T-helper 2 cell treated with Interferon-gamma antibody and Interleukin-4, amounts not matched to agents 5 μg/mL and 100 μg/mL, for 36 hours (primary cell): ENCODE data around the gene KRTAP12-3.
"Not testable (repeated sequence)": the region's sequence is repeated elsewhere in the genome, so short reads cannot be mapped to it uniquely, and the experiment has no call there.

Experiments
- DNase-seq: peaks from one replicate; pipeline ENCODE4 v3.0.0; 2021; ENCODE audit warnings: low spot score
- H3K27ac Mint-ChIP-seq: one replicate; pipeline ENCODE4 v1.8.0; 2021; ENCODE audit warnings: mild to moderate bottlenecking, mixed read lengths
- H3K27me3 Mint-ChIP-seq: one replicate; pipeline ENCODE4 v1.8.0; 2021; ENCODE audit warnings: low read depth, mixed read lengths
- H3K36me3 Mint-ChIP-seq: one replicate; pipeline ENCODE4 v1.8.0; 2021; ENCODE audit warnings: low read depth, mixed read lengths
- H3K4me1 Mint-ChIP-seq: one replicate; pipeline ENCODE4 v1.8.0; 2021; ENCODE audit warnings: low read depth, mixed read lengths
- H3K4me3 Mint-ChIP-seq: one replicate; pipeline ENCODE4 v1.8.0; 2022; ENCODE audit warnings: mild to moderate bottlenecking, moderate library complexity, mixed read lengths
- H3K9me3 Mint-ChIP-seq: one replicate; pipeline ENCODE4 v1.8.0; 2021; ENCODE audit warnings: mixed read lengths

KRTAP12-3 gene, protein sequence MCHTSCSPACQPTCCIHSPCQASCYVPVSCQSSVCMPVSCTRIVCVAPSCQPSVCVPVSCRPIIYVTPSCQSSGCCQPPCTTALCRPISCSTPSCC

GRCh38 chr21:44657635-44658540 lies at the start of gene KRTAP12-3:
Gene KRTAP12-3, plus strand, starts transcription at chr21:44657932. Its CDS starts 48 bp downstream, at chr21:44657980.
- peak within 1 kb of the TSS; percentile 93 for H3K27ac Mint-ChIP-seq
- H3K4me3 Mint-ChIP-seq = peak within 1 kb of the TSS; percentile 70
- peaks cover 36% of the 10 kb centered on the region for H3K9me3 Mint-ChIP-seq
- DNase-seq = peak; percentile 14
- H3K36me3 Mint-ChIP-seq = peaks cover 37% of the 10 kb centered on the region
- peaks cover 46% of the 10 kb centered on the region for H3K4me1 Mint-ChIP-seq
- peaks cover 13% of the 10 kb centered on the region for H3K27me3 Mint-ChIP-seq

DNA sequence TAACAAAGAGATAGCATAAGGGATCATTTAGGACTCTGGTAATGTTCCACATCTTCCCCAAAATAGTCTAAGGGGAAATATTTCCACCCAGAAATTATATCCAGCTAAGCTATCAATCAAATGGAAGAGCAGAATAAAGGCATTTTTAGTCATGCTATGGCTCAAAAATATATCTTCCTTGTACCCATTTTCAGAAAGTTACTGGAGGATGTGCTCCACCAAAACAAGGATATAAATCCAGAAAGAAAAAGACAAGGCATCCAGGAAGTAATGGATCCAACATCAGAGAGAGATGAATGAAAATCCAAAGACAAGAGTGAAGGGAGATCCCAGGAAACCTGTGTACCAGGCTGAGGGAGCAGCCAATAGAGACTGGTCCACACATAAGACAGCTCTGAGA lies 48.5 kb upstream of the KRTAP12-3 start:
- Mint-ChIP-seq H3K4me1 (no peaks in the 10 kb centered on the region), H3K27me3 (peaks cover 12% of the 10 kb centered on the region), H3K4me3 (no peak overlapping the region), H3K9me3 (peaks cover 31% of the 10 kb centered on the region), H3K27ac (no peak overlapping the region), H3K36me3 (no peaks in the 10 kb centered on the region)
- DNase-seq = no peak

DNA sequence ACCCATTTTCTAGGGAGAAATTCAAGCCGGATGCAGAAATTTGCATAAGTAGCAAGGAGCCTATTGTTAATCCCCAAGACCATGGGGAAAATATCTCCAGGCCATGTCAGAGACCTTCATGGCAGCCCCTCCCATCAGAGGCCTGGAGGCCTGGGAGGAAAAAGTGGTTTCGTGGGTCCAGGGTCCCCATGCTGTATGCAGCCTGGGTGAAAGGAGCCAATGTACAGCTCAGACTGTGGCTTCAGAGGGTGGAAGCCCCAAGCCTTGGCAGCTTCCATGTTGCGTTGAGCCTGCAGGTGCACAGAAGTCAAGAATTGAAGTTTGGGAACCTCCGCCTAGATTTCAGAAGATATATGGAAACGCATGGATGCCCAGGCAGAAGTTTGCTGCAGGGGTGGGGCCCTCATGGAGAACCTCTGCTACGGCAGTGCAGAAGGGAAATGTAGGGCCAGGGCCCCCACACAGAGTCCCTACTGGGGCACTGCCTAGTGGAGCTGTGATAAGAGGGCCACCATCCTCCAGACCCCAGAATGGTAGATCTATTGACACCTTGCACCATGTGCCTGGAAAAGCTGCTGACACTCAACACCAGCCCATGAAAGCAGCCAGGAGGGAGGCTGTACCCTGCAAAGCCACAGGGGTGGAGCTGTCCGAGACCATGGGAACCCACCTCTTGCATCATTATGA lies 47.4 kb upstream of the KRTAP12-3 start:
- DNase-seq, H3K27me3 Mint-ChIP-seq, H3K27ac Mint-ChIP-seq, H3K4me1 Mint-ChIP-seq, H3K4me3 Mint-ChIP-seq, H3K36me3 Mint-ChIP-seq: not testable (repeated sequence)
- peaks cover 31% of the 10 kb centered on the region for H3K9me3 Mint-ChIP-seq

DNA sequence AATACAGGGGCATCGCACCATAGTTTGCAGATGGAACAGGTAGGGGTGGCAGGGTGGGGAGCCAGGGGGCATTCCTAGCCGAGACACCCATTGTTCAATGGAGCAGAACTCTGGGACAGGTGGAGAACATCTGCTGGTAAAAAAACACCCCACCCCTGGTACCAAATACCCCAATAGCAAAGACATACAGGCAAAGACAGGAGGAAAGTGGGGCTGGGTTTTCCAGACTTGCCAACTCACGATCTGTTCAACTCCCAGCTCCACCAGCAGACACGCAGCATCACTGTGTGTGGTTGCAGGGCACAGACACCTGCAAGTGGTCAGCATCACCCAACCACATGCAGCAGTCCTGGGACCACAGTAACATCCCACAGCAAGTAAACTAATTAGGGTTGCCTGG lies 46.2 kb upstream of the KRTAP12-3 start:
- no peaks in the 10 kb centered on the region for H3K36me3 Mint-ChIP-seq
- no peaks in the 10 kb centered on the region for H3K4me1 Mint-ChIP-seq
- no peak for DNase-seq

DNA sequence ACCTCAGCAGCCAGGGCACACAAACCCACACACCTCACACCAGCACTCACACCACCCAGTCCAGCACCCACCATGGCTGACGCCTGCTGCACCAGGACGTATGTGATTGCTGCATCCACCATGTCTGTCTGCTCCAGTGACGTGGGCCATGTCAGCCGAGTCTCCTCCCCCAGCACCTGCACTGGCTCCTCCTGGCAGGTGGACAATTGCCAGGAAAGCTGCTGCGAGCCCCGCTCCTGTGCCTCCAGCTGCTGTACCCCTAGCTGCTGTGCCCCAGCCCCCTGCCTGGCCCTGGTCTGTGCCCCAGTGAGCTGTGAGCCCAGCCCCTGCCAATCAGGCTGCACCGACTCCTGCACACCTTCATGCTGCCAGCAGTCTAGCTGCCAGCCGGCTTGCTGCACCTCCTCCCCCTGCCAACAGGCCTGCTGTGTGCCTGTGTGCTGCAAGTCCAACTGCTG lies 45.7 kb upstream of the KRTAP12-3 start, which contains the start of gene KRTAP10-8:
Gene KRTAP10-8, plus strand, starts transcription at position 51 of the 458 bp plus-strand sequence. Its CDS starts 22 bp downstream, at position 73.
- Mint-ChIP-seq H3K9me3 (peaks cover 31% of the 10 kb centered on the region), H3K4me3 (no peak within 1 kb of the TSS), H3K4me1 (no peaks in the 10 kb centered on the region), H3K27me3 (no peaks in the 10 kb centered on the region), H3K36me3 (no peaks in the 10 kb centered on the region), H3K27ac (no peak within 1 kb of the TSS)
- no peak for DNase-seq

More for the DNA sequence above, 46.2 kb upstream of the KRTAP12-3 start:
- Mint-ChIP-seq H3K4me3 (no peak overlapping the region), H3K27me3 (no peaks in the 10 kb centered on the region), H3K27ac (no peak overlapping the region), H3K9me3 (peaks cover 31% of the 10 kb centered on the region)

GRCh38 chr21:44612669-44613229 lies 45.0 kb upstream of the KRTAP12-3 start:
- Mint-ChIP-seq H3K9me3 (peaks cover 31% of the 10 kb centered on the region), H3K27me3 (no peaks in the 10 kb centered on the region), H3K4me1 (no peaks in the 10 kb centered on the region), H3K36me3 (no peaks in the 10 kb centered on the region), H3K4me3 (no peak overlapping the region), H3K27ac (no peak overlapping the region)
- DNase-seq = no peak

DNA sequence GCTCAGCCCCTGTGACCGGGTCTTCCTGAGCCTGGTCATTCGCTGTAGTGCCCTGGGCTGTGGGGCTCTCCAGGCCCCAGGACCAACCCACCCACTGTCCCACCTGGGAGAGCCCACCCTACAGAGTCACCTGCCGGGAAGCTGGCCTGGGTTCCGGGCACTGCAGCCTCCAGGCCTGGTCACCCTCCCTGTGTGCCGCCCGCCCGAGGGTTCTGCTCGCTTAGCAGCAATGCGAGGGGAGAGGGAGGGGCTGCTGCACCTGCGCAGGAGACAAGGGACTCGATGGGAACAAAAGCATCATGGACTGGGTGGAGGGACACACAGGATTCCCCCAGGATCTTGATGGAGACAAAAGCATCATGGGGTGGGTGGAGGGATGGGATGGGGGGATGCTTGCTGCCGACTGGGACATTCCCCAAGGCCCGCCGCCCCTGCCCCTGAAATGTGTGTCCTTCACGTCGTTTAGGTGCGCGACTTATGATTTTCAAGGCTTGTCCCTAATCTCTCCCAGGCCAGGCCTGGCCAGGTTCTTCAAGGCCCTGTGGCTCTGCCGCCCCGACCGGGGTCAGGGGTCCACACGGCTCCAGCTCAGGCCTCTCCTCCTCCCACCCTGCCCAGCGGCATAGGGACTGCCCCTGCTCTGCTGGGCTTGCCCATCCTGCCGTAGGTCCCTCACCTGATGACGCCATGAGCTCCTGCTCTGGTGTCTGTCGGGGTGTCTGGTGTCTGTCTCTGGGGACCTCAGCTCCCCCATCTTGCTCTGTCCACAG lies 44.2 kb upstream of the KRTAP12-3 start:
- peaks cover under 1% of the 10 kb centered on the region for H3K4me1 Mint-ChIP-seq
- H3K27ac Mint-ChIP-seq = no peak overlapping the region
- DNase-seq = no peak
- no peaks in the 10 kb centered on the region for H3K27me3 Mint-ChIP-seq
- no peak overlapping the region for H3K4me3 Mint-ChIP-seq
- H3K36me3 Mint-ChIP-seq = peaks cover 4% of the 10 kb centered on the region
- peaks cover 37% of the 10 kb centered on the region for H3K9me3 Mint-ChIP-seq

- H3K9me3 Mint-ChIP-seq = peaks cover 38% of the 10 kb centered on the region
- DNase-seq = no peak
- H3K27me3 Mint-ChIP-seq = no peaks in the 10 kb centered on the region
- no peak overlapping the region for H3K4me3 Mint-ChIP-seq
- peaks cover 7% of the 10 kb centered on the region for H3K4me1 Mint-ChIP-seq
- H3K27ac Mint-ChIP-seq = no peak overlapping the region
- peaks cover 10% of the 10 kb centered on the region for H3K36me3 Mint-ChIP-seq
Measured at GRCh38 chr21:44614161-44614631, 43.5 kb upstream of the KRTAP12-3 start.

DNA sequence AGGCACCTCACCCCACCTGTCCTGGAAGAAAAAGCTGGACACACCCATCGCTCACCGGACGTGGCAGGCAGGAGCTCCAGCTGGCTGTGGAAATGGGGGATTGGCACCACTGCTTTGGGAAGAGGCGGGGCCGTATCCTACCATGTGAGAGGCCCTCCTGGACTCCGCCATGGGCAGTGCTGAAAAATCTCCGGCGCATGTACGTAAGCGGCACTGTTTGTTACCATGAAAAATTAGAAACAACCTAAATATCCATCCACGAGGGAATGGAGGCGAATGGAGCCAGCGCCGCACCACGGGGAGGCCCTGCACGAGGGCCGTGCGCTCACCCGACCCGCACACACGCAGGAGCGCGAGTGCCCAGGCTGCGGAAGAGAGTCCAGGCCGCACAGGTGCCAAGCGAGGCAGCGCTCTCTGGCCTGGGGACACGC lies 42.8 kb upstream of the KRTAP12-3 start:
- Mint-ChIP-seq H3K9me3 (peaks cover 38% of the 10 kb centered on the region), H3K4me3 (no peak overlapping the region), H3K36me3 (peaks cover 18% of the 10 kb centered on the region), H3K4me1 (peaks cover 9% of the 10 kb centered on the region), H3K27me3 (no peaks in the 10 kb centered on the region), H3K27ac (no peak overlapping the region)
- DNase-seq = no peak

GRCh38 chr21:44615466-44615865 lies 42.3 kb upstream of the KRTAP12-3 start:
- no peaks in the 10 kb centered on the region for H3K27me3 Mint-ChIP-seq
- no peak for DNase-seq
- H3K36me3 Mint-ChIP-seq = peaks cover 20% of the 10 kb centered on the region
- H3K4me1 Mint-ChIP-seq = peaks cover 9% of the 10 kb centered on the region
- no peak overlapping the region for H3K27ac Mint-ChIP-seq
- peaks cover 39% of the 10 kb centered on the region for H3K9me3 Mint-ChIP-seq
- H3K4me3 Mint-ChIP-seq = no peak overlapping the region

DNA sequence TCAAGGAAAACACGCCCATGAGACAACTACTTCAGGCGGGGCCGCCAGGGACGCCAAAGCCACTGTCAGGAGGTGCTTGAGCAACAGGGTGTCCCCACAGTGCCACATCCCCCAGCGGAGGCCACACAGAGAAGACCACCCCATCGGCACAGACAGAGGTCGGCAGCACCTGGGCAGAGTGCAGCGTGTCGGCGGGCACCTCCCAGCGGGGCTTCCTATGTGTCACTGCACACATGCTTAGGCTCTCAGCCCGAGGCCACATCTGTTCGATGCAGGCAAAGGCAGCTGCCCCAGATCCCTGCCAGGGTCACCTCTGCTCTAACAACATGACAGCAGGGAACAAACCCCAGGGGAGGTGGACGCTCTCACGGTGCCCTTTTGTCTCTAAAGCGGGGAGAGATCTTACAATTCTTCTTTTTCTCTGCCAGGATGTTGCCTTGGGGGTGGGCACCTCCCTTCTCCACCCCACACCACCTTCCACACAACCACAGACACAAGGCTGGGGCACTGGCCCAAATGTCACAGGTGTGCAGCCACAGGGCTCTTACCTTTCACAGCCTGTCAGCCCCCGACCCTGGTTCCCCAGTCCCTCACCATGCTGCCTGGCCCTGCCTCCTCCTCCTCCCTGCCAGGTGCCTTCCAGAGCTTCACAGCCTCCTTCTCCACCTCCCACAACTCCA lies 41.7 kb upstream of the KRTAP12-3 start:
- DNase-seq = no peak
- Mint-ChIP-seq H3K9me3 (peaks cover 39% of the 10 kb centered on the region), H3K4me1 (peaks cover 9% of the 10 kb centered on the region), H3K4me3 (no peak overlapping the region), H3K36me3 (peaks cover 23% of the 10 kb centered on the region), H3K27ac (peak overlapping the region; percentile 36), H3K27me3 (no peaks in the 10 kb centered on the region)

GRCh38 chr21:44616591-44616926 lies 41.2 kb upstream of the KRTAP12-3 start:
- Mint-ChIP-seq H3K27me3 (no peaks in the 10 kb centered on the region), H3K36me3 (peaks cover 23% of the 10 kb centered on the region), H3K4me1 (peaks cover 9% of the 10 kb centered on the region), H3K4me3 (no peak overlapping the region), H3K9me3 (peaks cover 34% of the 10 kb centered on the region), H3K27ac (no peak overlapping the region)
- DNase-seq = no peak

DNA sequence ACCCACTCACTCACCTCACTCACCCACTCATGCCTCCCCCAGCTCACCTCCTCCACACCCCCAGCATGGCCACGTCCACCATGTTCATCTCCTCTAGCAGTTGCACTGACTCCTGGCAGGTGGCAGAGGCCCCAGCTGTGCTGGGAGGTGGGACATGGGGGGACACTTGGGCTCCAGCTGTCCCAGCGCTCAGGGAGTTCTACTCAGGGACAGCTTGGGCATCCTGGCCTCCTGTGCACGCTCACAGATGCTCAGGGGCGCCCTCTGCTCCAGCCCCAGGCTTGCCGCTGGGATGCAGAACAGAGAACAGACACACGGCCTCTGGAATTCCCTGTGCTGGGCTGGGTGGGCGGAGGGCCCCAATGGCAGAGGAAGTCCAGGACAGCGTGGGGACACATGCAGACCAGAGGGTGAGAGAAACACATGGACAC lies 40.6 kb upstream of the KRTAP12-3 start:
- no peak overlapping the region for H3K27ac Mint-ChIP-seq
- no peak for DNase-seq
- H3K36me3 Mint-ChIP-seq = peaks cover 23% of the 10 kb centered on the region
- H3K4me1 Mint-ChIP-seq = peaks cover 9% of the 10 kb centered on the region
- H3K27me3 Mint-ChIP-seq = no peaks in the 10 kb centered on the region
- H3K4me3 Mint-ChIP-seq = no peak overlapping the region
- peaks cover 39% of the 10 kb centered on the region for H3K9me3 Mint-ChIP-seq
